ENCODE measurements around the gene PLA2G4F.
A peak's percentile ranks its signal among the peaks of the same experiment; 100 is the strongest.

PLA2G4F gene

GRCh38 chr15:42194513-42194912 is 38.1 kb upstream of the PLA2G4F start (continued):
- peak; percentile 38; the same call in 1 of the 2 replicates for TF ChIP-seq PRDM10 (tag by site-specific recombination; IDR thresholded peaks at IDR 0.05)
- TF ChIP-seq WT1 (tag by site-specific recombination; IDR thresholded peaks at IDR 0.05) = peak; percentile 74
- no peak for TF ChIP-seq ZNF274 (IDR thresholded peaks at IDR 0.05; ENCODE audit: low read length)
- TF ChIP-seq ZNF274 (tag by site-specific recombination; IDR thresholded peaks at IDR 0.05; ENCODE audit: borderline replicate concordance) = no peak
- TF ChIP-seq GLIS2 (tag by site-specific recombination; IDR thresholded peaks at IDR 0.05) = no peak
- 0 out of 2 replicates have a peak, but pooled peaks have one; percentile 8 for TF ChIP-seq PRDM6 (tag by site-specific recombination; IDR thresholded peaks at IDR 0.05)
- TF ChIP-seq ZXDB (tag by site-specific recombination; IDR thresholded peaks at IDR 0.05) = 0 out of 2 replicates have a peak, but pooled peaks have one; percentile 32
- peak; percentile 46 for TF ChIP-seq ZIC2 (tag by site-specific recombination; IDR thresholded peaks at IDR 0.05)
- TF ChIP-seq ZNF629 (tag by site-specific recombination; IDR thresholded peaks at IDR 0.05) = peak; percentile 50; the same call in 1 of the 2 replicates

DNA sequence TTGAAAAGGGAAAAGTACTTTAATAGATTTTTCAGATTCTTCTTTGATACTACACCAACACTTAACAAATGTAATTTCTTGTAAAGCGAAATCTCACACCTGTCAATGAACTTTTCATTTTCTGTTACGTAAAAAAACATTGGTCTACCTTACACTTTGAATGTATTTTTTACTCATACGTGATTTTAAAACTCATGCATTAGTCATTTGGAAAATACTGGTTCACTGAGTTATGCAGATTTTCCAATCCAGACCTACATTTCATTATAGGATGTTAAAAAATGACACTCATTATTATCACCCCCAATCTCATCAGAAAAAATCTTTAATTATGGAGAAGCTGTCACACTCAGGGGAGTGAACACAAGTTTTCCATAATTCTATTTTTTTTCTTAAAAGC is 36.9 kb upstream of the PLA2G4F start:
- POLR2A ChIA-PET = no interaction called here
- no peaks in the 10 kb centered on the region for H3K4me1 ChIP-seq (ENCODE audit: control insufficient read depth, insufficient read depth, low read length)
- H3K9me3 ChIP-seq (ENCODE audit: control insufficient read depth, insufficient read depth, low read depth, low read length) = no peaks in the 10 kb centered on the region
- no peak overlapping the region for H3K27ac ChIP-seq (ENCODE audit: extremely low read depth, low read depth, low read length)
- H3K4me3 ChIP-seq (ENCODE audit: low read depth, low read length) = no peak overlapping the region
- H3K36me3 ChIP-seq (ENCODE audit: control insufficient read depth in 2 of 2, insufficient read depth in 1 of 2, low read length in 2 of 2) = peaks cover 4 to 39% of the 10 kb centered on the region in 2 experiments; a peak in 2 of 3 replicates
- CTCF ChIA-PET = interaction anchor here (0.9 to 1.0 kb wide), 2 partner anchors 59 to 204 kb away, joined by 3 read pairs; no protein-coding TSS in a partner anchor
- no peak for TF ChIP-seq YY1 (tag by site-specific recombination; IDR thresholded peaks at IDR 0.05)
- no peak for TF ChIP-seq SP2 (tag by site-specific recombination; IDR thresholded peaks at IDR 0.05)
- TF ChIP-seq ZNF18 (tag by site-specific recombination; IDR thresholded peaks at IDR 0.05) = no peak
- TF ChIP-seq ZNF48 (tag by site-specific recombination; IDR thresholded peaks at IDR 0.05) = no peak
- TF ChIP-seq, protein P1, sequence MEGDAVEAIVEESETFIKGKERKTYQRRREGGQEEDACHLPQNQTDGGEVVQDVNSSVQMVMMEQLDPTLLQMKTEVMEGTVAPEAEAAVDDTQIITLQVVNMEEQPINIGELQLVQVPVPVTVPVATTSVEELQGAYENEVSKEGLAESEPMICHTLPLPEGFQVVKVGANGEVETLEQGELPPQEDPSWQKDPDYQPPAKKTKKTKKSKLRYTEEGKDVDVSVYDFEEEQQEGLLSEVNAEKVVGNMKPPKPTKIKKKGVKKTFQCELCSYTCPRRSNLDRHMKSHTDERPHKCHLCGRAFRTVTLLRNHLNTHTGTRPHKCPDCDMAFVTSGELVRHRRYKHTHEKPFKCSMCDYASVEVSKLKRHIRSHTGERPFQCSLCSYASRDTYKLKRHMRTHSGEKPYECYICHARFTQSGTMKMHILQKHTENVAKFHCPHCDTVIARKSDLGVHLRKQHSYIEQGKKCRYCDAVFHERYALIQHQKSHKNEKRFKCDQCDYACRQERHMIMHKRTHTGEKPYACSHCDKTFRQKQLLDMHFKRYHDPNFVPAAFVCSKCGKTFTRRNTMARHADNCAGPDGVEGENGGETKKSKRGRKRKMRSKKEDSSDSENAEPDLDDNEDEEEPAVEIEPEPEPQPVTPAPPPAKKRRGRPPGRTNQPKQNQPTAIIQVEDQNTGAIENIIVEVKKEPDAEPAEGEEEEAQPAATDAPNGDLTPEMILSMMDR (tag by site-specific recombination; IDR thresholded peaks at IDR 0.05) = no peak
- TF ChIP-seq GLIS1 (tag by site-specific recombination; IDR thresholded peaks at IDR 0.05) = no peak
- TF ChIP-seq ZSCAN5A (tag by site-specific recombination; IDR thresholded peaks at IDR 0.05) = no peak
- TF ChIP-seq ZNF292 (tag by site-specific recombination; IDR thresholded peaks at IDR 0.05; ENCODE audit: borderline replicate concordance, low read depth) = no peak
- no peak for TF ChIP-seq ZNF704 (tag by site-specific recombination; IDR thresholded peaks at IDR 0.05)
- no peak for TF ChIP-seq ZBTB11 (tag by site-specific recombination; conservative IDR thresholded peaks at IDR 0.05; ENCODE audit: low read depth)
- TF ChIP-seq ZNF600 (tag by site-specific recombination; IDR thresholded peaks at IDR 0.05) = no peak
- no peak for TF ChIP-seq ZNF155 (tag by site-specific recombination; IDR thresholded peaks at IDR 0.05)
- TF ChIP-seq ZNF664 (tag by site-specific recombination; IDR thresholded peaks at IDR 0.05) = no peak

Data from HEK293 (cell line).